GM10248 (cell line): Measurements from ENCODE around the gene SERPINA3.

Experiments used
- CTCF ChIA-PET: fragments of 300-600 bp; sonication (Branson Sonifier 250); formaldehyde crosslinking; extraction: SDS; loops from one replicate; lab custom pipeline; 2021; ENCODE audit warnings: antibody characterized with exemption; lab: Yijun Ruan, JAX
- POLR2A ChIA-PET: fragments of 350-650 bp; sonication (Branson Sonifier 250); formaldehyde crosslinking; extraction: SDS; loops from one replicate; lab custom pipeline; 2020; ENCODE audit warnings: antibody characterized with exemption; lab: Yijun Ruan, JAX
- DNase-seq: peaks from one replicate; pipeline ENCODE4 v3.0.0; 2012; ENCODE audit errors: extremely low spot score
- CTCF ChIP-seq: IDR thresholded peaks from 2 replicates; pipeline ENCODE4 v1.5.1; 2012; ENCODE audit warnings: mild to moderate bottlenecking, low read depth; ENCODE audit errors: extremely low read depth, missing control alignments, control extremely low read depth

Gene SERPINA3

GRCh38 chr14:94615823-94616570 lies 3.8 kb downstream of the SERPINA3 start:
- no peak for DNase-seq
- ChIA-PET CTCF (interaction anchor here (1.3 kb wide), 1 partner anchor 19 kb away, joined by 4 read pairs; no protein-coding TSS in a partner anchor), POLR2A (no interaction called here)
- TF ChIP-seq CTCF = no peak

- TF ChIP-seq CTCF = no peak
- CTCF ChIA-PET = interaction anchor here (1.0 kb wide), 1 partner anchor 13 kb away, joined by 3 read pairs; no protein-coding TSS in a partner anchor
- no peak for DNase-seq
- POLR2A ChIA-PET = no interaction called here
These were observed 5.3 kb downstream of the SERPINA3 start for GRCh38 chr14:94617366-94617941.

GRCh38 chr14:94617988-94618822 lies 6.0 kb downstream of the SERPINA3 start:
- no peak for DNase-seq
- ChIA-PET POLR2A (no interaction called here), CTCF (interaction anchor here (1.0 kb wide), 1 partner anchor 14 kb away, joined by 3 read pairs; no protein-coding TSS in a partner anchor)
- TF ChIP-seq CTCF = no peak

- ChIA-PET POLR2A (no interaction called here), CTCF (no interaction called here)
- no peak for TF ChIP-seq CTCF
- DNase-seq = no peak
These were observed 7.1 kb downstream of the SERPINA3 start for GRCh38 chr14:94619297-94619696.

GRCh38 chr14:94620597-94620996 lies 8.4 kb downstream of the SERPINA3 start:
- no peak for DNase-seq
- CTCF ChIA-PET = no interaction called here
- TF ChIP-seq CTCF = no peak
- POLR2A ChIA-PET = no interaction called here
